SK-N-SH (cell line): ENCODE results near the gene ABCC2. TPM values are rescaled to one million over a fixed set of nuclear protein-coding genes. Genes with fewer than 3 reads are reported as not detected.

Experiments used
- CTCF ChIA-PET: fragments of 300-600, 350-600 bp; formaldehyde crosslinking; extraction: SDS; loops from one replicate; lab custom pipeline; 2021; lab: Yijun Ruan, JAX
- POLR2A ChIA-PET: fragments of 350-600 bp; sonication (Branson Sonifier 250); formaldehyde crosslinking; extraction: SDS; loops from one replicate; lab custom pipeline; 2020; ENCODE audit warnings: antibody characterized with exemption, inconsistent platforms; lab: Yijun Ruan, JAX
- DNase-seq: peaks from one replicate; pipeline ENCODE4 v3.0.0; 2012
- H2AFZ ChIP-seq: fragments of 200-600 bp; sonication (generic); 2 replicates; pipeline ENCODE4 v1.8.1; 2016; ENCODE audit warnings: antibody characterized with exemption, mild to moderate bottlenecking, low read depth
- H3F3A ChIP-seq: fragments of 200-600 bp; sonication (generic); replicated peaks from 2 replicates; pipeline ENCODE3; 2016; ENCODE audit warnings: antibody characterized with exemption, mild to moderate bottlenecking; ENCODE audit not compliant: insufficient read depth
- H3K27ac ChIP-seq, 2 experiments: fragments of 200-500 bp in 1 of 2; fragments of 200-600 bp in 1 of 2; sonication (Bioruptor generic) in 1 of 2; sonication (generic), shearing (Covaris generic) in 1 of 2; 2 replicates each; pipeline versions ENCODE4 v1.5.1 to v1.6.1; 2014 to 2016; ENCODE audit warnings: low read depth in 2 of 2, inconsistent platforms in 1 of 2, low read length in 1 of 2, mild to moderate bottlenecking in 1 of 2, mixed read lengths in 1 of 2
- H3K27me3 ChIP-seq: fragments of 200-600 bp; sonication (generic), shearing (Covaris generic); 2 replicates; pipeline ENCODE4 v1.6.1; 2016; ENCODE audit warnings: mixed run types; ENCODE audit not compliant: insufficient read depth
- H3K36me3 ChIP-seq, 2 experiments: fragments of 200-500 bp in 1 of 2; fragments of 200-600 bp in 1 of 2; sonication (Bioruptor generic) in 1 of 2; sonication (generic) in 1 of 2; replicated peaks in 1 of 2; 2 replicates each; pipeline versions ENCODE3 to v1.5.1; 2014 to 2016; ENCODE audit warnings: low read length in 1 of 2, mild to moderate bottlenecking in 1 of 2; ENCODE audit not compliant: insufficient read depth in 2 of 2, control insufficient read depth in 1 of 2
- H3K4me1 ChIP-seq, 2 experiments: fragments of 200-500 bp in 1 of 2; fragments of 200-600 bp in 1 of 2; sonication (Bioruptor generic) in 1 of 2; sonication (generic), shearing (Covaris generic) in 1 of 2; 2 replicates each; pipeline versions ENCODE4 v1.5.1 to v1.6.1; 2014 to 2016; ENCODE audit warnings: low read depth in 1 of 2, low read length in 1 of 2, mixed run types in 1 of 2; ENCODE audit not compliant: insufficient read depth in 2 of 2, control insufficient read depth in 1 of 2
- H3K4me2 ChIP-seq: fragments of 200-600 bp; sonication (generic), shearing (Covaris generic); 2 replicates; pipeline ENCODE4 v1.6.1; 2017; ENCODE audit warnings: mixed run types
- H3K4me3 ChIP-seq, 2 experiments: fragments of 200-500 bp in 1 of 2; fragments of 200-600 bp in 1 of 2; sonication (Bioruptor generic) in 1 of 2; sonication (generic), shearing (Covaris generic) in 1 of 2; 2 replicates each; pipeline versions ENCODE4 v1.5.1 to v1.8.1; 2014 to 2016; ENCODE audit warnings: low read depth in 2 of 2, inconsistent platforms in 1 of 2, low read length in 1 of 2, mild to moderate bottlenecking in 1 of 2, mixed read lengths in 1 of 2, moderate library complexity in 1 of 2
- H3K79me2 ChIP-seq: fragments of 200-600 bp; sonication (generic); 2 replicates; pipeline ENCODE4 v1.8.1; 2017; ENCODE audit warnings: mild to moderate bottlenecking; ENCODE audit not compliant: insufficient read depth
- H3K9ac ChIP-seq: fragments of 200-600 bp; sonication (generic); 2 replicates; pipeline ENCODE4 v1.6.1; 2017; ENCODE audit warnings: mixed run types
- H3K9me2 ChIP-seq: fragments of 200-600 bp; sonication (generic); 2 replicates; pipeline ENCODE4 v1.6.1; 2017; ENCODE audit warnings: mixed run types
- H3K9me3 ChIP-seq: fragments of 200-600 bp; sonication (generic); 2 replicates; pipeline ENCODE4 v1.6.1; 2017; ENCODE audit warnings: mixed run types, mild to moderate bottlenecking, moderate library complexity
- H4K20me1 ChIP-seq: fragments of 200-600 bp; sonication (generic); 2 replicates; pipeline ENCODE4 v1.6.1; 2017; ENCODE audit warnings: mild to moderate bottlenecking, mixed run types; ENCODE audit not compliant: insufficient read depth
- CTCF ChIP-seq: fragments of 200-600 bp; sonication (generic); IDR thresholded peaks from 2 replicates; pipeline ENCODE4 v1.6.1; 2017; ENCODE audit warnings: antibody characterized with exemption, mild to moderate bottlenecking, moderate library complexity
- EP300 ChIP-seq, 2 experiments: IDR thresholded peaks; 2 replicates each; pipeline versions ENCODE4 v1.4.0 to v1.6.1; 2012; ENCODE audit warnings: borderline replicate concordance in 1 of 2, low read depth in 1 of 2, low read length in 1 of 2
- EZH2phosphoT487 ChIP-seq: fragments of 200-600 bp; sonication (generic); IDR thresholded peaks from 2 replicates; pipeline ENCODE4 v1.6.1; 2017; ENCODE audit warnings: low read depth, mixed run types, mild to moderate bottlenecking, antibody characterized with exemption, moderate library complexity, borderline replicate concordance
- FOSL2 ChIP-seq: IDR thresholded peaks from 2 replicates; pipeline ENCODE4 v1.4.0; 2012; ENCODE audit warnings: low read depth, mild to moderate bottlenecking, moderate library complexity, borderline replicate concordance
- FOXM1 ChIP-seq: IDR thresholded peaks from 2 replicates; pipeline ENCODE4 v1.4.0; 2012; ENCODE audit warnings: low read depth, mild to moderate bottlenecking
- GATA2 ChIP-seq: sonication (generic); formaldehyde crosslinking; IDR thresholded peaks from 2 replicates; pipeline ENCODE4 v1.5.0; 2020; ENCODE audit warnings: mild to moderate bottlenecking, missing genetic modification reagents
- NRF1 ChIP-seq: IDR thresholded peaks from 2 replicates; pipeline ENCODE4 v1.6.1; 2012; ENCODE audit warnings: low read depth, mild to moderate bottlenecking, low read length
- POLR2AphosphoS5 ChIP-seq: IDR thresholded peaks from 2 replicates; pipeline ENCODE4 v1.6.1; 2012; ENCODE audit warnings: low read depth, low read length
- RCOR1 ChIP-seq: fragments of 150-350 bp; IDR thresholded peaks from 2 replicates; pipeline ENCODE4 v1.6.1; 2017; ENCODE audit warnings: antibody characterized with exemption, low read length
- REST ChIP-seq: IDR thresholded peaks from 2 replicates; pipeline ENCODE4 v1.6.1; 2012; ENCODE audit warnings: mild to moderate bottlenecking, low read depth, low read length, moderate library complexity
- TCF12 ChIP-seq: IDR thresholded peaks from 2 replicates; pipeline ENCODE4 v1.4.0; 2012
- TEAD4 ChIP-seq: IDR thresholded peaks from 2 replicates; pipeline ENCODE4 v1.4.0; 2012; ENCODE audit warnings: mild to moderate bottlenecking, borderline replicate concordance; ENCODE audit not compliant: insufficient read depth
- whole genome bisulfite sequencing: methylation state at CpG from one replicate; pipeline ENCODE4 v1.1.6; 2017; ENCODE audit warnings: low lambda C conversion rate; 5-methylcytosine and 5-hydroxymethylcytosine counted together
- polyA plus RNA-seq, 3 experiments: library from polyadenylated mRNA; depleted of rRNA; stranded (reverse); fragments of >200 nt; gene quantifications; 2 replicates each; pipeline ENCODE4 v1.2.3, GENCODE V29; 2012
- TF ChIP-seq, protein P1 (sequence below): fragments of 150-350 bp; IDR thresholded peaks from 2 replicates; pipeline ENCODE4 v1.6.1; 2016; ENCODE audit warnings: mild to moderate bottlenecking, low read depth, low read length
- TF ChIP-seq, protein P2 (sequence below): fragments of 150-350 bp; IDR thresholded peaks from 2 replicates; pipeline ENCODE4 v1.6.1; 2017; ENCODE audit warnings: antibody characterized with exemption, low read length, low read depth, borderline replicate concordance

ABCC2 gene
- polyA plus RNA-seq, 1 of the 3 experiments (the other 2 are of a cell fraction): 0.48 TPM

DNA sequence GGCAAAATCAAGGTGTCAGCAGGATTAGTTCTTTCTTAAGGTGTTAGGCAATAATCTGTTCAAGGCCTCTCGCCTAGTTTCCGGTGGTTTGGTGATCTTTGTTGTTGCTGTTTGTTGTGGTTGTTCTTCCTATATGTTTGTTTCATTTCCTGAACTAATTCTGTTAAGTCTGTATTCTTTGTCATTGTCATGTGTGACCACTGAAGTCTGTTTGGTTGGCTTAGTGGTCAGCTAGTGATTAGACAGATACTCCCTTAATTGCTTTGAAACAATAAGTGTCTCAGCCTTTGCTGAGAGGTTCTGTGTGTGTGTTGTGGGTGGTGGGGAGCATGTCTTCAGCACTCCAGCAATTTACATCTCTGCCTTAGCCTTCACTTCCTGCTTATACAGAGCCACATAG, 46.0 kb downstream of the ABCC2 start:
- Histone ChIP-seq H3K79me2 (no peaks in the 10 kb centered on the region), H3K4me3 (no peak overlapping the region), H3K9ac (no peak overlapping the region), H4K20me1 (no peaks in the 10 kb centered on the region), H3K9me2 (no peaks in the 10 kb centered on the region), H3K9me3 (no peaks in the 10 kb centered on the region), H3K4me1 (no peaks in the 10 kb centered on the region), H3K36me3 (no peaks in the 10 kb centered on the region), H3K27ac (peak overlapping the region in 1 of 2 experiments; percentile 22; a peak in 1 of 4 replicates), H3K27me3 (no peaks in the 10 kb centered on the region), H3F3A (no peaks in the 10 kb centered on the region), H2AFZ (no peak overlapping the region), H3K4me2 (no peak overlapping the region)
- WGBS: 86% methylated on average over 2 of the region's 2 CpGs
- ChIA-PET CTCF (interaction anchor here (1.7 kb wide), 1 partner anchor 17 kb away, joined by 5 read pairs; no protein-coding TSS in a partner anchor), POLR2A (no interaction called here)
- no peak for DNase-seq
- TF ChIP-seq POLR2AphosphoS5 (no peak), EZH2phosphoT487 (no peak), FOSL2 (no peak), TEAD4 (no peak), EP300 (IDR thresholded peaks at IDR 0.05; ENCODE audit: borderline replicate concordance in 1 of 2, low read depth in 1 of 2, low read length in 1 of 2) (no peak), NRF1 (no peak), REST (no peak), GATA2 (CRISPR knock-in tag) (no peak), TCF12 (no peak), RCOR1 (no peak), FOXM1 (no peak), CTCF (no peak)
- TF ChIP-seq, protein P1, sequence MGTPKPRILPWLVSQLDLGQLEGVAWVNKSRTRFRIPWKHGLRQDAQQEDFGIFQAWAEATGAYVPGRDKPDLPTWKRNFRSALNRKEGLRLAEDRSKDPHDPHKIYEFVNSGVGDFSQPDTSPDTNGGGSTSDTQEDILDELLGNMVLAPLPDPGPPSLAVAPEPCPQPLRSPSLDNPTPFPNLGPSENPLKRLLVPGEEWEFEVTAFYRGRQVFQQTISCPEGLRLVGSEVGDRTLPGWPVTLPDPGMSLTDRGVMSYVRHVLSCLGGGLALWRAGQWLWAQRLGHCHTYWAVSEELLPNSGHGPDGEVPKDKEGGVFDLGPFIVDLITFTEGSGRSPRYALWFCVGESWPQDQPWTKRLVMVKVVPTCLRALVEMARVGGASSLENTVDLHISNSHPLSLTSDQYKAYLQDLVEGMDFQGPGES: no peak
- TF ChIP-seq, protein P2, sequence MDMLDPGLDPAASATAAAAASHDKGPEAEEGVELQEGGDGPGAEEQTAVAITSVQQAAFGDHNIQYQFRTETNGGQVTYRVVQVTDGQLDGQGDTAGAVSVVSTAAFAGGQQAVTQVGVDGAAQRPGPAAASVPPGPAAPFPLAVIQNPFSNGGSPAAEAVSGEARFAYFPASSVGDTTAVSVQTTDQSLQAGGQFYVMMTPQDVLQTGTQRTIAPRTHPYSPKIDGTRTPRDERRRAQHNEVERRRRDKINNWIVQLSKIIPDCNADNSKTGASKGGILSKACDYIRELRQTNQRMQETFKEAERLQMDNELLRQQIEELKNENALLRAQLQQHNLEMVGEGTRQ: no peak
